NCI-H1694 (cell line): ENCODE results near the gene AFP.

Experiments used
- DNase-seq: peaks from one replicate; lab custom pipeline; 2025; lab: John Stamatoyannopoulos, UW

AFP gene

DNA sequence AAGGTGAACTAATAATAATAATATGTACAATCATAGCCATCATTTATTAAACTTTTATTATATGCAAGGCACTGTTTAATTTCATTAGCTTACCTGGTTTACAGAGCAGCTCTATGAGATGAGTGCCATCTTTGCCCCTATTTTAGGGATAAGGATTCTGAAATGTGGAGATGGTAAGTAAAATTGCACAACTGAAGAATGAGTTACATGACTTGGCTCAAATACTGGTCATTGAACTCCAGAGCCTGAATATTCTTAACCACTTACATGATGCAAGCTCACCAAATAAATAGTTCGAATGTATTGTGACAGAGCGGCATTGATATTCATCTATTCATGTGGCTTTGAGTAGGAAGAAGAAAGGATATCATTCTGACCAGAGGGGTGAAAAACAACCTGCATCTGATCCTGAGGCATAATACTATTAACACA lies 20.2 kb upstream of the AFP start:
- DNase-seq, result no peak

DNA sequence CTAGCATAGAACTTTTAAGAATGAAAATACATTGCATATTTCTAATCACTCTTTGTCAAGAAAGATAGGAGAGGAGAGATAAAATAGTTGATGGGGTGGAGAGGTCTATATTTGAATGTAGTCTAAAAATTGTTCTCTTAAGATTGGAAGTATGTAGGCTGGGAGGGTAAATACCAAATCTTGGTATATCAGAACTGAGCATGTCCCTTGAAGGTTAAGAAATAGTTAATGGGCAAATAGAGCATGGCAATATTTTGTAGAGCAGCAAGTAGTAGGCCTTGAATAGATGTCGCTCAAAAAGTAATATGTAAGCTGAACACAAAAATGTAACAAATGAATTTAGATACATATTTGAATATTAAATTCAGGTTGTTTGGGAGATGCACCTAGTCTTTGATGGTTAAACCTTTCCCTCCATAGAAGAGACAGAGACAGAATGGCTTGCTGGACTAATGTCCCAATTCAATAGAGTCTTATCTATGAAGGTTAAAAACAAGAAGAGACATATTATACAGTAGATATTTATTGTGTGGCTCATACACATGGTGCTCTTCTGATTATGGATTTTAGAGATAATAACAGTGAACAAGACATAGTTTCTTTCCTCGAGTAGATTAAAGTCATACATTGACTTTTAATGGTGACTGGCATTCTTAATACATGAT lies 19.5 kb upstream of the AFP start:
- no peak for DNase-seq

DNA sequence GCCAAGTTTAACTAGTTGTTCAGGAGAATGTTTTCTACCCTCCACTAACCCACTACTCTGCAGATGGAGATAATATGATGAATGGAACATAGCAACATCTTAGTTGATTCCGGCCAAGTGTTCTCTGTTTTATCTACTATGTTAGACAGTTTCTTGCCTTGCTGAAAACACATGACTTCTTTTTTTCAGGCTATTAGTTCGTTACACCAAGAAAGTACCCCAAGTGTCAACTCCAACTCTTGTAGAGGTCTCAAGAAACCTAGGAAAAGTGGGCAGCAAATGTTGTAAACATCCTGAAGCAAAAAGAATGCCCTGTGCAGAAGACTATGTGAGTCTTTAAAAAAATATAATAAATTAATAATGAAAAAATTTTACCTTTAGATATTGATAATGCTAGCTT lies 18.7 kb upstream of the AFP start:
- DNase-seq, result no peak

DNA sequence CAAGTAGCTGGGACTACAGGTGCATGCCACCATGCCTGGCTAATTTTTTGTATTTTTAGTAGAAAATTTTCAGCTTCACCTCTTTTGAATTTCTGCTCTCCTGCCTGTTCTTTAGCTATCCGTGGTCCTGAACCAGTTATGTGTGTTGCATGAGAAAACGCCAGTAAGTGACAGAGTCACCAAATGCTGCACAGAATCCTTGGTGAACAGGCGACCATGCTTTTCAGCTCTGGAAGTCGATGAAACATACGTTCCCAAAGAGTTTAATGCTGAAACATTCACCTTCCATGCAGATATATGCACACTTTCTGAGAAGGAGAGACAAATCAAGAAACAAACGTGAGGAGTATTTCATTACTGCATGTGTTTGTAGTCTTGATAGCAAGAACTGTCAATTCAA lies 18.0 kb upstream of the AFP start:
- no peak for DNase-seq

- DNase-seq, result no peak
Measured at GRCh38 chr4:73418677-73419076, 17.3 kb upstream of the AFP start.

DNA sequence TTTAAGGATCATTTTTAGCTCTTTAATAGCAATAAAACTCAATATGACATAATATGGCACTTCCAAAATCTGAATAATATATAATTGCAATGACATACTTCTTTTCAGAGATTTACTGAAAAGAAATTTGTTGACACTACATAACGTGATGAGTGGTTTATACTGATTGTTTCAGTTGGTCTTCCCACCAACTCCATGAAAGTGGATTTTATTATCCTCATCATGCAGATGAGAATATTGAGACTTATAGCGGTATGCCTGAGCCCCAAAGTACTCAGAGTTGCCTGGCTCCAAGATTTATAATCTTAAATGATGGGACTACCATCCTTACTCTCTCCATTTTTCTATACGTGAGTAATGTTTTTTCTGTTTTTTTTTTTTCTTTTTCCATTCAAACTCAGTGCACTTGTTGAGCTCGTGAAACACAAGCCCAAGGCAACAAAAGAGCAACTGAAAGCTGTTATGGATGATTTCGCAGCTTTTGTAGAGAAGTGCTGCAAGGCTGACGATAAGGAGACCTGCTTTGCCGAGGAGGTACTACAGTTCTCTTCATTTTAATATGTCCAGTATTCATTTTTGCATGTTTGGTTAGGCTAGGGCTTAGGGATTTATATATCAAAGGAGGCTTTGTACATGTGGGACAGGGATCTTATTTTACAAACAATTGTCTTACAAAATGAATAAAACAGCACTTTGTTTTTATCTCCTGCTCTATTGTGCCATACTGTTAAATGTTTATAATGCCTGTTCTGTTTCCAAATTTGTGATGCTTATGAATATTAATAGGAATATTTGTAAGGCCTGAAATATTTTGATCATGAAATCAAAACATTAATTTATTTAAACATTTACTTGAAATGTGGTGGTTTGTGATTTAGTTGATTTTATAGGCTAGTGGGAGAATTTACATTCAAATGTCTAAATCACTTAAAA lies 16.6 kb upstream of the AFP start:
- no peak for DNase-seq

- DNase-seq, result no peak
Measured at GRCh38 chr4:73420615-73421014, 15.4 kb upstream of the AFP start.

GRCh38 chr4:73421708-73422457 lies 14.1 kb upstream of the AFP start:
- DNase-seq, result no peak

- DNase-seq, result no peak
Measured at GRCh38 chr4:73422458-73422752, 13.6 kb upstream of the AFP start.

DNA sequence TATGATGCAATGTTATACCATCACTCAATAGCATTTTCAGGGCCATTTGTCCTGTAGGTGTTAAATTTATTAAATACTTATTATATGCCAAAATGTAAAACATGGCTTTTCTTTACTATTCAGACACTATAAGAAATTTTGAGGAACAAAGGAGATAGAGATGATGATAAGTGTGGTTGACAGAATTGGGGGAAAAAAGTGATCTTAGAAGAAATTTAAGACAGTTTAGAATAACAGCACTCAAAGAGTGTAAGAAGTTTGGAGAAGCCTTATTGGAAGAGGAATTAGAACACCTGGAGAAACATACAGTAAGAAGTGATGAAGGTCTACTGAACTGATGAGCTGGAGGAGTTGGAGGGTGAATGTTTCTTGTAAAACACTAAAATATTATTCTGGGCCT lies 12.8 kb upstream of the AFP start:
- DNase-seq, result no peak

- no peak for DNase-seq
Measured at GRCh38 chr4:73426666-73427065, 9.4 kb upstream of the AFP start.

GRCh38 chr4:73429118-73429517 lies 6.9 kb upstream of the AFP start:
- no peak for DNase-seq

- no peak for DNase-seq
Measured at GRCh38 chr4:73429826-73430587, 6.0 kb upstream of the AFP start.

GRCh38 chr4:73431813-73432168 lies 4.2 kb upstream of the AFP start:
- no peak for DNase-seq

- DNase-seq, result no peak
Measured at GRCh38 chr4:73432169-73433000, 3.6 kb upstream of the AFP start.

GRCh38 chr4:73433140-73433539 lies 2.9 kb upstream of the AFP start:
- DNase-seq, result no peak

- no peak for DNase-seq
Measured at GRCh38 chr4:73434311-73434710, 1.7 kb upstream of the AFP start.

- DNase-seq, result no peak
Measured at GRCh38 chr4:73436674-73437557, 895 bp downstream of the AFP start.

DNA sequence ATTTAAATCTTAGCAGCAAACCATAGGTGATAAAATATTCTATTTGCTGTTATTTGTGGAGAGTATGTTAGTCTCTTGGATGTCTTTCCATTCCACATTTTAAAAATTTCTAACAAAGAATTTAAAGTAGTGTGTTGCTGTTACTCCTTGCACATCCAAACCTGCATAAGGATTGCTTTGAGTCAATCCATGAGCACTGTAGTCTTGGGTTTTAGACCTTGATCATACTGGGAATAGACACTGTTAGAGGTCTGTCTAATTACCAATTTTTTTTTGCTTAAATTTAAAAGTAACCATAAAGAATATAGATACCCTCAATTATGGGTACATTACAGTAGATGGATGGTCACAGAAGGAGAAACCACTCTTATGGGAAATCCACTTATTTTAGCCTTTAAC lies 1.5 kb downstream of the AFP start:
- DNase-seq, result no peak

GRCh38 chr4:73438048-73438447 lies 2.0 kb downstream of the AFP start:
- no peak for DNase-seq
